ENCODE data around the gene CNTN1.

DNA sequence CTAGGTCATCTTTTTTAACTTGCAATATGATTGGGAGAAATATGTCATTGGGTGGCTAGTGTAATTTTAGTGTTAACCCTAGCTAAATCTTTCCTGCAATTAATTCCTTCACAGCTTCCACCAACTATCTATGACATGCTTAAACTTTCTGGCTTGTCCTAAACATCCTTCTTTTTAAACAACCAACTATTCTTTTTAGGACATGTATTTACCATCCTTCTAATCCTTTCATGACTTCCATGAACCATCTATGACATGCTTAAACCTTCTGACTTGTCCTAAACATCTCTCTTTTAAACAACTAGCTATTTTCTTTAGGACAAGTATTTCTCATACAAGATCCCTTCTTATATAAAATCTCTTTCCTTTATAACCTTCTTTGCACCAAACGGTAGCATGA, 316.2 kb downstream of the CNTN1 start:
- TF ChIP-seq, protein P1, sequence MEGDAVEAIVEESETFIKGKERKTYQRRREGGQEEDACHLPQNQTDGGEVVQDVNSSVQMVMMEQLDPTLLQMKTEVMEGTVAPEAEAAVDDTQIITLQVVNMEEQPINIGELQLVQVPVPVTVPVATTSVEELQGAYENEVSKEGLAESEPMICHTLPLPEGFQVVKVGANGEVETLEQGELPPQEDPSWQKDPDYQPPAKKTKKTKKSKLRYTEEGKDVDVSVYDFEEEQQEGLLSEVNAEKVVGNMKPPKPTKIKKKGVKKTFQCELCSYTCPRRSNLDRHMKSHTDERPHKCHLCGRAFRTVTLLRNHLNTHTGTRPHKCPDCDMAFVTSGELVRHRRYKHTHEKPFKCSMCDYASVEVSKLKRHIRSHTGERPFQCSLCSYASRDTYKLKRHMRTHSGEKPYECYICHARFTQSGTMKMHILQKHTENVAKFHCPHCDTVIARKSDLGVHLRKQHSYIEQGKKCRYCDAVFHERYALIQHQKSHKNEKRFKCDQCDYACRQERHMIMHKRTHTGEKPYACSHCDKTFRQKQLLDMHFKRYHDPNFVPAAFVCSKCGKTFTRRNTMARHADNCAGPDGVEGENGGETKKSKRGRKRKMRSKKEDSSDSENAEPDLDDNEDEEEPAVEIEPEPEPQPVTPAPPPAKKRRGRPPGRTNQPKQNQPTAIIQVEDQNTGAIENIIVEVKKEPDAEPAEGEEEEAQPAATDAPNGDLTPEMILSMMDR (IDR thresholded peaks at IDR 0.05), result no peak
- TF ChIP-seq POLR2A (IDR thresholded peaks at IDR 0.05), result no peak

All from lower leg skin (tissue), 3 donors.